Measurements from ENCODE around the gene GFOD2.

The GFOD2 gene

GRCh38 chr16:67674851-67675578, 44.1 kb downstream of the GFOD2 start:
- Histone ChIP-seq H3K4me1 (ENCODE audit: control insufficient read depth in 2 of 2, insufficient read depth in 2 of 2, low read length in 2 of 2) (peaks cover 29 to 48% of the 10 kb centered on the region in 2 donors), H3K4me3 (ENCODE audit: low read length in 2 of 2) (no peak overlapping the region), H3K9me3 (ENCODE audit: control insufficient read depth in 2 of 2, low read length in 2 of 2) (no peaks in the 10 kb centered on the region), H3K27me3 (ENCODE audit: control insufficient read depth in 2 of 2, insufficient read depth in 2 of 2, low read length in 2 of 2) (no peaks in the 10 kb centered on the region), H3K27ac (ENCODE audit: low read depth in 2 of 2, low read length in 2 of 2) (peak overlapping the region in 1 of 2 donors; percentile 81), H3K36me3 (ENCODE audit: control insufficient read depth in 2 of 2, insufficient read depth in 2 of 2, low read length in 2 of 2) (peaks cover 0 to 4% of the 10 kb centered on the region in 2 donors), H3K9ac (ENCODE audit: low read depth in 1 of 2, low read length in 2 of 2) (no peak overlapping the region)

- peak overlapping the region in 1 of 2 donors; percentile 42 for H3K4me3 ChIP-seq (ENCODE audit: low read length in 2 of 2)
- H3K36me3 ChIP-seq (ENCODE audit: control insufficient read depth in 2 of 2, insufficient read depth in 2 of 2, low read length in 2 of 2) = peaks cover 0 to 4% of the 10 kb centered on the region in 2 donors
- H3K4me1 ChIP-seq (ENCODE audit: control insufficient read depth in 2 of 2, insufficient read depth in 2 of 2, low read length in 2 of 2) = peaks cover 29 to 46% of the 10 kb centered on the region in 2 donors
- H3K9ac ChIP-seq (ENCODE audit: low read depth in 1 of 2, low read length in 2 of 2) = peak overlapping the region in 1 of 2 donors; percentile 56
- H3K27ac ChIP-seq (ENCODE audit: low read depth in 2 of 2, low read length in 2 of 2) = peak overlapping the region; percentile 81 to 83
- H3K27me3 ChIP-seq (ENCODE audit: control insufficient read depth in 2 of 2, insufficient read depth in 2 of 2, low read length in 2 of 2) = no peaks in the 10 kb centered on the region
- no peaks in the 10 kb centered on the region for H3K9me3 ChIP-seq (ENCODE audit: control insufficient read depth in 2 of 2, low read length in 2 of 2)
Measured at GRCh38 chr16:67673712-67674580, 45.2 kb downstream of the GFOD2 start.

- H3K27ac ChIP-seq (ENCODE audit: low read depth in 2 of 2, low read length in 2 of 2) = peak overlapping the region; percentile 81 to 83
- H3K4me3 ChIP-seq (ENCODE audit: low read length in 2 of 2) = peak overlapping the region in 1 of 2 donors; percentile 9
- peaks cover 0 to 4% of the 10 kb centered on the region in 2 donors for H3K36me3 ChIP-seq (ENCODE audit: control insufficient read depth in 2 of 2, insufficient read depth in 2 of 2, low read length in 2 of 2)
- H3K9me3 ChIP-seq (ENCODE audit: control insufficient read depth in 2 of 2, low read length in 2 of 2) = no peaks in the 10 kb centered on the region
- H3K4me1 ChIP-seq (ENCODE audit: control insufficient read depth in 2 of 2, insufficient read depth in 2 of 2, low read length in 2 of 2) = peaks cover 31 to 43% of the 10 kb centered on the region in 2 donors
- H3K27me3 ChIP-seq (ENCODE audit: control insufficient read depth in 2 of 2, insufficient read depth in 2 of 2, low read length in 2 of 2) = no peaks in the 10 kb centered on the region
- H3K9ac ChIP-seq (ENCODE audit: low read depth in 1 of 2, low read length in 2 of 2) = peak overlapping the region in 1 of 2 donors; percentile 56
Measured at GRCh38 chr16:67672739-67673662, 46.1 kb downstream of the GFOD2 start.

GRCh38 chr16:67672306-67672705, 46.8 kb downstream of the GFOD2 start:
- Histone ChIP-seq H3K27me3 (ENCODE audit: control insufficient read depth in 2 of 2, insufficient read depth in 2 of 2, low read length in 2 of 2) (no peaks in the 10 kb centered on the region), H3K4me1 (ENCODE audit: control insufficient read depth in 2 of 2, insufficient read depth in 2 of 2, low read length in 2 of 2) (peaks cover 33 to 43% of the 10 kb centered on the region in 2 donors), H3K4me3 (ENCODE audit: low read length in 2 of 2) (no peak overlapping the region), H3K9ac (ENCODE audit: low read depth in 1 of 2, low read length in 2 of 2) (no peak overlapping the region), H3K27ac (ENCODE audit: low read depth in 2 of 2, low read length in 2 of 2) (no peak overlapping the region), H3K36me3 (ENCODE audit: control insufficient read depth in 2 of 2, insufficient read depth in 2 of 2, low read length in 2 of 2) (peaks cover 0 to 4% of the 10 kb centered on the region in 2 donors), H3K9me3 (ENCODE audit: control insufficient read depth in 2 of 2, low read length in 2 of 2) (no peaks in the 10 kb centered on the region)

DNA sequence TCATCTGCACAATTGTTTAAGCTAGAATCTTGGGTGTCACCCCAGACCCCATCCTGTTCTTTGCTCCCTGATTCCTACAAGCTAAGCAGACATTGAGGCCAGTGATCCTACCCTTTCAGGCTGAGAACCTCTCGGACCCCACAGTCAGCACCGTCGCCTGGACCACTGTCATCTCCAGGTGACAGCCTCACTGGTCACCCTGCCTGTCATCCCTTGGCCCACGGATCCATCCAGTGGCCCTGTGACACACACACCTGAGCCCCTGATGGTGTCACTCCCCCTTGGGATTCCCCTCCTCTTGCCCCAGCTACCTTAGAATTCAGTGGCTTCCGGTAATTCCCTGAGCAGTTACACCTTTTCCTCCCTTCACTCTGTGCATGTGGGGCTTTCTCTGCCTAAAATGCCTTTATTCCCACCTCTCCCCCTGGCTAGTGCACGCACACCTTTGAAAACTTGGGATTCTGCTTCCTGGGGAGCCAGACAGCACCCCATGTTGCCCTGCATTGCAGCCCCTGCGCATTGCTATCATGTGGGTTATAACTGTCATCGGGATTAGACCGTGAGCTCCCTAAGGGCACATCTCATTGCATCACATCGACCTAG, 49.5 kb downstream of the GFOD2 start:
- Histone ChIP-seq H3K9me3 (ENCODE audit: control insufficient read depth in 2 of 2, low read length in 2 of 2) (no peaks in the 10 kb centered on the region), H3K4me1 (ENCODE audit: control insufficient read depth in 2 of 2, insufficient read depth in 2 of 2, low read length in 2 of 2) (peaks cover 38 to 40% of the 10 kb centered on the region in 2 donors), H3K27ac (ENCODE audit: low read depth in 2 of 2, low read length in 2 of 2) (no peak overlapping the region), H3K9ac (ENCODE audit: low read depth in 1 of 2, low read length in 2 of 2) (no peak overlapping the region), H3K27me3 (ENCODE audit: control insufficient read depth in 2 of 2, insufficient read depth in 2 of 2, low read length in 2 of 2) (no peaks in the 10 kb centered on the region), H3K36me3 (ENCODE audit: control insufficient read depth in 2 of 2, insufficient read depth in 2 of 2, low read length in 2 of 2) (no peaks in the 10 kb centered on the region), H3K4me3 (ENCODE audit: low read length in 2 of 2) (no peak overlapping the region)

DNA sequence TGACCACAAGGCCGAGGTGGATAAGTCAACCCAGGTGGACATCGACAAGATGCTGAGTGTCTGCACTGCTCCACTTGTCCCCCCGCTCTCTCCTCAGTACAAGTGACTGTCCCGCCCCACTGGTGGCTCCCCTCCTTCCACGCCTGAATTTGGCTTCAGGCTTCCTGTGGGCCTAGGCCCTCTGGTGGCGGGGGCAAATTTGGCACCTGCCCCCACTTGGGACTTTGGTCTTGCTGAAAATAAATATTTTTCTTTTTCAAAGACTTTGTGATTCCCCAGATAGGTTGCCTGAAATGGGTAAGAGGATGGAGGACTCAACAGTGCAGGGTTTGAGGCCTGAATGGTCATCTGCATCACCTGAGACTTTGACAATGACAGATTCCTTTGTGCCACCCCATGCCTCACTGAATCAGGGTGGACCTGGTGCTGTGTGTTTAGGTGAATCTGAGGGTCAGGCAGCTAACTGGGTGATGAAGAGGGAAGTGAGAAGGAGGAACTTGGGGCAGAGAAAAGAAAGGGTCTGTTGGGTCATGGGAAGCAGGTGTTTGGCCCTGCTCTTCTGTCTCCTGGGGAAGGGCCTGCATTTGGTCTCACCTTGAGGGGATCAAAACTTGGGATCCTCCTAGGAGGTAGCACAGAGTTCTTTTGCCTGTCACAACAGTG, 50.5 kb downstream of the GFOD2 start:
- Histone ChIP-seq H3K9ac (ENCODE audit: low read depth in 1 of 2, low read length in 2 of 2) (no peak overlapping the region), H3K27me3 (ENCODE audit: control insufficient read depth in 2 of 2, insufficient read depth in 2 of 2, low read length in 2 of 2) (no peaks in the 10 kb centered on the region), H3K36me3 (ENCODE audit: control insufficient read depth in 2 of 2, insufficient read depth in 2 of 2, low read length in 2 of 2) (no peaks in the 10 kb centered on the region), H3K4me1 (ENCODE audit: control insufficient read depth in 2 of 2, insufficient read depth in 2 of 2, low read length in 2 of 2) (peaks cover 30 to 34% of the 10 kb centered on the region in 2 donors), H3K9me3 (ENCODE audit: control insufficient read depth in 2 of 2, low read length in 2 of 2) (no peaks in the 10 kb centered on the region), H3K27ac (ENCODE audit: low read depth in 2 of 2, low read length in 2 of 2) (peak overlapping the region in 1 of 2 donors; percentile 74), H3K4me3 (ENCODE audit: low read length in 2 of 2) (no peak overlapping the region)

DNA sequence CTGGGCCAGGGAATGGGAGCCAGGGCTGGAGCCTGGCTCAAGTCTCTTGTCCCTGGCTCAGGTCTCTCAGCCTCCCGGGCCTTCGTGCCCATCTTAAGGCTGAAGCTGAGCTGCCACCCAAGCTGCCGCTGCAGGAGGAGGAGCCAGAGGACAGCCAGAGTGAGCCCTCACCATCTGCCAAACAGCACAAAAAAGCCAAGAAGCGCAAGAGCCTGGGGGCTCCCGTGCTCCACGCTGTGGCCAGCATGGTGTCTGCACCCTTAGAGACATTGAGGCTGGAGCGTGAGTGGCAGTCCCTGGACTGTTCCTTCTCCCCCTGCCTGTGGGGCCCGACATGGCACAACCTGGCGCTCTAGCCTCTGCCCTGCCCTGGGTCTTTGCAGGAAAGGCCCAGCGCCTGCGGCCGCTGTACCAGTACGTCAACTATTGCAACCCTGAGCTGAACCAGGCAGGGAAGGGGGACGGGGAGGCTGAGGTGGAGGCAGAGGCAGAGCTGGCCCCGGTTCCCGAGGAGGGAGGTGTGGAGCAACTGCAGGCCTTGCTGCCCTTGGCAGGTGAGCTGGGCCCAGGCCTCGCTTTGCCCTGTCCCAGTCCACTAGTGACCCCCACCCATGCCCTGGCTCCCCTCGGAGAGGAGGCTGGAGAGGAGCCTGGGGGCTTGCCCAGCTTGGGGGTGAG, 51.2 kb downstream of the GFOD2 start:
- no peaks in the 10 kb centered on the region for H3K27me3 ChIP-seq (ENCODE audit: control insufficient read depth in 2 of 2, insufficient read depth in 2 of 2, low read length in 2 of 2)
- peak overlapping the region; percentile 19 to 74 for H3K27ac ChIP-seq (ENCODE audit: low read depth in 2 of 2, low read length in 2 of 2)
- peak overlapping the region; percentile 15 to 24 for H3K9ac ChIP-seq (ENCODE audit: low read depth in 1 of 2, low read length in 2 of 2)
- no peaks in the 10 kb centered on the region for H3K36me3 ChIP-seq (ENCODE audit: control insufficient read depth in 2 of 2, insufficient read depth in 2 of 2, low read length in 2 of 2)
- no peaks in the 10 kb centered on the region for H3K9me3 ChIP-seq (ENCODE audit: control insufficient read depth in 2 of 2, low read length in 2 of 2)
- peaks cover 23 to 27% of the 10 kb centered on the region in 2 donors for H3K4me1 ChIP-seq (ENCODE audit: control insufficient read depth in 2 of 2, insufficient read depth in 2 of 2, low read length in 2 of 2)
- H3K4me3 ChIP-seq (ENCODE audit: low read length in 2 of 2) = peak overlapping the region; percentile 25 to 71

DNA sequence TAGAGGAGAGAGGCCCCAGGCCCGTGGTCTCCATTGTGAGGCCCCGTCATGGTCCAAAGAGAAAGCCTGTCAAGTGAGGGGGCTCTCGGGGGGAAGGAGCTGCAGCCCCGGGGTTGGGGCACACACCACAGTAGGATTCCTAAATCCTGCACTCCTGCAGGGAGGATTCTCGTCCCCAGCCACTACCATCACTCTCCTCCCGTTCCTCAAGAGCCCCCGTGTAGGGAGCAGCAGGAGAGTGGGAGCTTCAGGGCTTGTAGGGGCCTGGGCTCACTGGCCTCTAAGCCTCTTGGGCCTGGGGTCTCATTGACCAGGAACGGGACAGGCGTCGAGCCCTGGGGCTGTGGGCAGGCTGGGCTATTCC, 51.7 kb downstream of the GFOD2 start:
- H3K4me1 ChIP-seq (ENCODE audit: control insufficient read depth in 2 of 2, insufficient read depth in 2 of 2, low read length in 2 of 2) = peaks cover 20 to 23% of the 10 kb centered on the region in 2 donors
- peak overlapping the region; percentile 24 to 62 for H3K9ac ChIP-seq (ENCODE audit: low read depth in 1 of 2, low read length in 2 of 2)
- H3K9me3 ChIP-seq (ENCODE audit: control insufficient read depth in 2 of 2, low read length in 2 of 2) = no peaks in the 10 kb centered on the region
- H3K36me3 ChIP-seq (ENCODE audit: control insufficient read depth in 2 of 2, insufficient read depth in 2 of 2, low read length in 2 of 2) = no peaks in the 10 kb centered on the region
- H3K27ac ChIP-seq (ENCODE audit: low read depth in 2 of 2, low read length in 2 of 2) = peak overlapping the region; percentile 62 to 74
- no peaks in the 10 kb centered on the region for H3K27me3 ChIP-seq (ENCODE audit: control insufficient read depth in 2 of 2, insufficient read depth in 2 of 2, low read length in 2 of 2)
- H3K4me3 ChIP-seq (ENCODE audit: low read length in 2 of 2) = peak overlapping the region; percentile 68 to 71

Data from mucosa of rectum (tissue), 2 donors.